Skeletal muscle satellite cell (primary cell): ENCODE measurements around the gene SOX18.

Experiments used
- H3K27me3 ChIP-seq: 2 replicates; pipeline ENCODE4 v1.7.0; 2013; ENCODE audit warnings: low read length; ENCODE audit not compliant: control insufficient read depth, insufficient read depth
- H3K36me3 ChIP-seq: 2 replicates; pipeline ENCODE4 v1.7.0; 2013; ENCODE audit warnings: mild to moderate bottlenecking, control low read depth, low read length; ENCODE audit not compliant: insufficient read depth
- H3K4me1 ChIP-seq: 2 replicates; pipeline ENCODE4 v1.7.0; 2013; ENCODE audit warnings: low read length; ENCODE audit not compliant: control insufficient read depth, insufficient read depth
- H3K4me2 ChIP-seq: 2 replicates; pipeline ENCODE4 v1.7.0; 2013; ENCODE audit warnings: mild to moderate bottlenecking, low read length
- H3K4me3 ChIP-seq: 2 replicates; pipeline ENCODE4 v1.7.0; 2013; ENCODE audit warnings: low read length
- H3K9ac ChIP-seq: 2 replicates; pipeline ENCODE4 v1.7.0; 2013; ENCODE audit warnings: mild to moderate bottlenecking, low read depth, low read length, moderate library complexity
- H3K9me3 ChIP-seq: replicated peaks from 2 replicates; pipeline ENCODE4 v1.7.0; 2013; ENCODE audit warnings: mild to moderate bottlenecking, control low read depth, low read length

The SOX18 gene

DNA sequence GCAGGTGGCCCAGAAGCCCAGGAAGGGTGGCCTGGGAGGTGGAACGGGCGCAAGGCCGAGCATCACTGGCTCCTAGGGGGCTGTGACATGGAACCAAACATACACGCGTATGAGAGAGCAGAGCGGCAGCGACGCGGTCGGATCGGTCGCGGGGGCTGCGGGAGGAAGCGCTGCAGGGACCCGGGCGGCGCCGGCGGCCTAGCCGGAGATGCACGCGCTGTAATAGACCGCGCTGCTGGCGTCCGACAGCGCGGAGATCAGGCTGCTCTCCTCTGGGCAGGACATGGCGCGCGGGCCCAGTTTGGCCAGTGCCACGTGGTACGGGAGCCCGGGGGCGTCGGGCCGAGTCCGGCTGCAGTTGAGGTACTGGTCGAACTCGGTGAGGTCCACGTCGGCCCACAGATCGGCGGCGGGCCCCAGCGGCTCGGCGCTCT lies 1.5 kb downstream of the SOX18 start:
- Histone ChIP-seq H3K36me3 (no peaks in the 10 kb centered on the region), H3K27me3 (peaks cover 56% of the 10 kb centered on the region), H3K4me1 (peaks cover 5% of the 10 kb centered on the region), H3K9ac (no peak overlapping the region), H3K4me2 (peak overlapping the region; percentile 15), H3K4me3 (no peak overlapping the region), H3K9me3 (no peaks in the 10 kb centered on the region)

DNA sequence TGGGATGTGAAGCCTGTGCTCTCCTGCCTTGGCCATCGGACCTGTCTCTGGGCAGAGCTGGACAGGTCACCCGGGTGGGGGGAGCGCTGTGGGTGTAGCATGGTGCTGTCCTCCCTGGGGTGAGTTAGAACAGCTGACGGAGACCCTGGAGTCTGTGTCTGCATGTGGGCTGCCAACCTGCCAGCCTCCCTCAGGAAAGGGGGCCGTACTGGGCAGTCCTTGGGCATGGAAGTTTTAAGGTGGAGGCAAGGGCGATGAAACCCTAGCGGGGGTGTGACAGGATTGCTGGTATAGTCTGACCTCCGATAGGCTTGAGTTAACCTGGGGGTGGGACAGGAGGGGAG lies 2.4 kb downstream of the SOX18 start:
- Histone ChIP-seq H3K4me1 (peaks cover 10% of the 10 kb centered on the region), H3K4me2 (no peak overlapping the region), H3K4me3 (no peak overlapping the region), H3K9ac (no peak overlapping the region), H3K27me3 (peaks cover 54% of the 10 kb centered on the region), H3K36me3 (no peaks in the 10 kb centered on the region), H3K9me3 (no peaks in the 10 kb centered on the region)

DNA sequence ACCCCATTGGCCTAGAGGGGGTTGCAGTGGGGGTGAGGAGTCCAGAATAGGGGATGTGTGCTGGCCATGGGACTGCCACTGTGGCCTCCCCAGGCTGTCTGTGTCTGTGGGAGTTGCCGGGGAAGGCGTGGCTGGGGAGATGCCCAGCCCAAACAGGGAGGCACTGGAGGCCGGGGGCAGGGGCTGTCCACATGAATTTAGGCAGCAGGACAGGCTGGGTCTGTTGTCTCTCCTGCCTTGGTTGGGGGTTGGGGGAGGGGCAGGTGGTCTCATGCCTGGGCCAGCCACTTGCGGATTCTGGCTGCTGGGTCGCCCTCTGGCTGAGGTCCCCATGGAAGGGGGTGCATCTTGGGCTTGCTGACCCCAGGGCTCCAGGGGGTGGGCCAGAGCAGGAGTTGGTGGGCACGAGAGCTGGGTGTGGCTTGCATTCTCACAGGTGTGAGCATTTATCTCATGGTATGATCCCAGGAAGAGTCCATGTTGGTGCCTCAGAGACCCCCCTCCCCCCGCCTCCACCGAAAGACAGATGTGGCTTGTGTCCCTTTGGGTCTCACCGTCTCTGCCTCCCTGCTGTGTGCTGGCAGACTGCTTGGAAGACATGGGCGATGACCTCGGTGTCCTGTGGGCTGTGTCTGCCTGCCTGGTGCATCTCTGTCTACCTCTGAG lies 4.0 kb downstream of the SOX18 start:
- H3K36me3 ChIP-seq: no peaks in the 10 kb centered on the region
- H3K27me3 ChIP-seq: peaks cover 59% of the 10 kb centered on the region
- no peaks in the 10 kb centered on the region for H3K9me3 ChIP-seq
- H3K9ac ChIP-seq: no peak overlapping the region
- H3K4me2 ChIP-seq: no peak overlapping the region
- H3K4me1 ChIP-seq: peaks cover 13% of the 10 kb centered on the region
- H3K4me3 ChIP-seq: no peak overlapping the region

DNA sequence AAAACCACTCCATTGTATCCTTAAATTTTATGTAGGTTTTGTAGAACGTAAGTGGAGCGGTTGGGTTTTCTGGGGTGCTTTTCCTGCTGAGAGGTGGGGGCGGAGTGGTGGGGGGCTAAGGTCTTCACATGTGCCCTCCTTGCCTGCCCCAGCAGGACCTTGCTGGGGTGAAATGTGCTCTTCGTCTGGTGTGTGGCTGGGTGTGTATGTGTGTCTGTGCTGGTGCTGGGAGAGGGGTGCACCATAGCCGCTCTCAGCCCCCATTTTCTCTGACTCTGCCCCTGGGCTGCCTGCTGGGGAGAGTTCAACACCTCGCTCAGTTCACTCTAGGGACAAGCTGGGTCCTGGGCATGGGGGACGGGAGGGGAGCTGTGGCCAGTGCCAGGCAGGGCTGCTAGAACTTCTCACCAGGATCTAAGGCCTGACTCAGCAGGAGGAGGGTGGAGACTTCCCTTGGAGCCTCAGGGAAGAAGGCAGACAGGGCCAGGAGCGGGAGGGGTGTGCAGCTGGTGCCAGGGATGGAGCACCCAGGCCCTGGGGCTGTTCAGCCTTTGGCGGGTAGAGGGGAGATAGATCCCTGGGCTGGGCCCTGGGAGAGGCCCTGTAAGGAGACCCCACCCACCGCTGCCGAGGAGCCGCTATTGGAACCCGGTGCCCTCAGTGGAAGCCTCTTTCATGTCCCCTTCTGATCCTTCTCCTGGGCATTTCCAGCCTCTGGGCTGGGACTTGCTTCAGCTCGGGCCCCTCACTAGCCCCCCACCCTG lies 4.8 kb downstream of the SOX18 start:
- Histone ChIP-seq H3K4me2 (no peak overlapping the region), H3K9me3 (no peaks in the 10 kb centered on the region), H3K4me3 (no peak overlapping the region), H3K9ac (no peak overlapping the region), H3K27me3 (peaks cover 59% of the 10 kb centered on the region), H3K36me3 (no peaks in the 10 kb centered on the region), H3K4me1 (peaks cover 13% of the 10 kb centered on the region)

DNA sequence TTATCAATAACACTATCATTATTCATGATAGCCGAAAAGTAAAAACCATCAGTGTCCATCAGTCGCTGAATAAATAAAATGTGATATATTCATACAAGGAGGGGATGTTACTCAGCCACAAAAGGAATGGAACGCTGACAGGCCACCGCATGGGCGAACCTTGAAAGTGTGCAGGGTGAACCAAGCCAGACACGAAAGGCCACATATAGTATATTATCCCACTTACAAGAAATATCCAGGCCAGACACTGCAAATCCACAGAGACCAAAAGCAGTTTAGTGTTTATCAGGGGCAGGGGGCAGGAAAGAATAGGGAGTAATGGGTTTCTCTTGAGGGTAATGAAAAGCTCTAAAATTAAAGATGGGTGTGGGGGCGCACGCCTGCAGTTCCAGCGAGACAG lies 5.7 kb downstream of the SOX18 start:
- no peak overlapping the region for H3K4me2 ChIP-seq
- H3K9me3 ChIP-seq: no peaks in the 10 kb centered on the region
- no peak overlapping the region for H3K9ac ChIP-seq
- no peak overlapping the region for H3K4me3 ChIP-seq
- peaks cover 17% of the 10 kb centered on the region for H3K4me1 ChIP-seq
- peaks cover 65% of the 10 kb centered on the region for H3K27me3 ChIP-seq
- H3K36me3 ChIP-seq: no peaks in the 10 kb centered on the region

DNA sequence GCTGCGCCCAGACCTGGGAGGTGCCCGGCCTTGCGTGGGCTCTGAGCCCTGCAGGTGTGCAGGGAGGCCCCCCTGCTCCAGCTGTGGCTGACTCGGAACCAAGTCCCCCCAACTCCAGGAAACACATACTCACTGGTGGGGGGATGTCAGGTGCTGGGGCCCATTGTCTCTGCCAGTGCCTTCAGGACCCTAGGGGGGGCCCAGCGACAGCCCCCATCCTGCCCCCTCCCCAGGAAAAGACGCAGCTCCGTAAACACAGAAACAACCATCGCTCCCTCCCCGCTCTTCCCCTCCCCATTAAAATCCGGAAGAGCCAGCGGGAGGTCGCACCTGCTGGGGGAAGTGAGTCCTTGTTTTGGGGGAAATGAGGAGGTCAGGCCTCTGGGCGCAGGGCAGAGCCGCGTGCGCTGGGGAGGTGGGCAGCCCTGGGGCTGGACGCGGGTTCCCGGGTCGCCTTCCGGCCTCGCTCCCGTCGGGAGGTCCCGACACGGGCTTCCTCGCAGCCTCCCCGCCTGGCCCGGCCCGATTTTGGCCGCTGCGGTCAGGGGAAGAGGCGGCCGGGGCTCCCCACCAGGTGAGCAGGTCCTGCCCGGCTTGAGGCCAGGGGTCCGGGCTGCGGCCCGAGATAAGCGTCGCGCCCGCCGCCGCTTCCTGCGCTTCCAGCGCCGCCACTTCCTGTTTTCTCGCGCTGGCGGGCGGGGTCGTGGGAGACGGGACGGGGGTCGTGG lies 7.2 kb downstream of the SOX18 start:
- H3K27me3 ChIP-seq: peaks cover 62% of the 10 kb centered on the region
- peak overlapping the region; percentile 53 for H3K4me3 ChIP-seq
- H3K9me3 ChIP-seq: no peaks in the 10 kb centered on the region
- H3K9ac ChIP-seq: no peak overlapping the region
- H3K4me1 ChIP-seq: peaks cover 19% of the 10 kb centered on the region
- peak overlapping the region; percentile 73 for H3K4me2 ChIP-seq
- no peaks in the 10 kb centered on the region for H3K36me3 ChIP-seq

DNA sequence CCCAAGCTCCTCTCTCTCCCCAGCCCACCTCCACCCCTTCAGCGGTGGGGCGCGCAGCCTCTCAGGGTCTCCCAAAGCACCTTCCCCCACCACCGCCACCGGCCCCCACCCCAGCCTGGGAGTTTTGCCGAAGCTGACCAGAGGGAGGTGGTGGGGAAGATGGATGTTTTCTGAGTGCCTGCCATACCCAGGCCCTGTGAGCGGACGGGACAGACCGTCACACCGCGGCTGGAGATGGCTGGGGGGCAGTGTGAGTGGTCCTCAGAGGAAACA lies 7.7 kb downstream of the SOX18 start:
- no peaks in the 10 kb centered on the region for H3K9me3 ChIP-seq
- H3K36me3 ChIP-seq: no peaks in the 10 kb centered on the region
- H3K27me3 ChIP-seq: peaks cover 62% of the 10 kb centered on the region
- no peak overlapping the region for H3K9ac ChIP-seq
- no peak overlapping the region for H3K4me3 ChIP-seq
- H3K4me1 ChIP-seq: peaks cover 19% of the 10 kb centered on the region
- H3K4me2 ChIP-seq: peak overlapping the region; percentile 73

DNA sequence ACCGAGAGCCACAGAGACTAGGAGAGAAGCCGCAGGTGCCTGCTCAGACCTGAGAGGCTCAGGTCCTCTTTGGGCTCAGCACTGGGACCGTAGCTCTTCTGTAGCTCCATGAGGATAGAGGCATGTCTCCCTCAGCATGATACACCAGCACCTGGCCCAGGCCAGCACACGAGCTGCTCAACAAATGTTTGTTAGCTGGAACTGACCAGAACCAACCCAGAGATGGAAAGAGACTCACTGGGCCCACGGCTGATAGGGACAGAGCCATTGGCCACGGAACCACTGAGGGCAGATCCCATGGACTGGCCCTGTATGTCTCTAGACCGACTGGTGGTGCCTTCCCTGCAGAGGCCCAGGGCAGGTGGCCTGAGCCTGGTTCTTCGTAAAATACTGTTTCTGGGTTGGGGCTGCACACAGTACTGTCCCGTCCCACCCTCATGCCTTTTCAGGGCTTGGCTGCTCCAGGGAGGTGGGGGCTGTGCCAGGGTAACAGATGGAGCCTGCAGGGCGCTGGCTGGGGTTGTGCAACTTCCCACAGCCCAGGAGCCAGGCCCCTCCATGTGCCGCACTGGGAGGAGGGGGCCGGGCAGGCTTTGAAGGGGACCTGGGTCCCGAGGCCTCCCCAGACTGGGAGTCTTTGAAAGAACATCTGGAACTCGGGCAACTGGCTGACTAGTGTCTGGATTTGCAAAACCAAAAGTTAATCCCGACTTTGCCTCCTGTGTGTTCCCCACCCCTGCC lies 8.2 kb downstream of the SOX18 start:
- Histone ChIP-seq H3K4me2 (no peak overlapping the region), H3K9ac (no peak overlapping the region), H3K36me3 (no peaks in the 10 kb centered on the region), H3K4me3 (no peak overlapping the region), H3K4me1 (peaks cover 19% of the 10 kb centered on the region), H3K27me3 (peaks cover 62% of the 10 kb centered on the region), H3K9me3 (no peaks in the 10 kb centered on the region)

DNA sequence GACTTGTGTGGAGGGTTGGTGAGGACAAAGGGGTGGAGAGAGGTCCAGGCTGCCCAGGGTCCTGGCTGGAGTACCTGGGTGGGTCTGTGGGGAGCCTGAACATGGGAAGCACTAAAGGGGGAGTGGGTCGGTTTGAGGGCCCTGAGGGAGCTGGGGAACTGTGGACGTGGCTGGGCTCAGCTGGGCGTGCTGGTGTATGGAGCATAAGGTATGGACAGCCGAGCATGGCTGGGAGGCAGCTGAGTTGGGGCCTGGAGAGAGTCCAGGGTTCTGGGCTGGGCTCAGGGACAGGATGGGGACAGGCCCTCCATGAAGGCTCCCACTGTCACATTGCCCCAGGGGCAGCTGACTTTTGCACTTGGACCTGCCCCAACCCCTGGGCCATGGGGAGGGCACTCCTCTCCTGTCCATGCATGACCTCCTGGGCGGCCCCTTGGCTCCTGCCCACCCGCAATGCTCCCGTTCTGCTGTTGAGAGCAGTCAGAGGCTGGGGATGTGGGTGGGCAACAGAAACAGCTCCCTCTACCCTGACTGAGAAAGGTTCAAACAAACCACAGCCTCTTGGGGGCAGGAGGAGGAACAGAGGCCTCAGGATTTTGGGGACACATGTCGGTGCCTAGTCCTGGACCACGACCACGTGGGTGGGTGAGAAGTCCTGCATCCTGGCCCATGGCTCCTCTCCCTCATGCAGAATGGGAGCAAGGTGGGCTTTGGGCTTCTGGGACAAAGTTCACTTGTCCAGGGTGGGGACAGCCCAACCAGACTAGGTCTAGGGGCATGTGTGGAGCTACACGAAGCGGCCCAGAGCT lies 9.0 kb downstream of the SOX18 start:
- peaks cover 19% of the 10 kb centered on the region for H3K4me1 ChIP-seq
- no peaks in the 10 kb centered on the region for H3K9me3 ChIP-seq
- no peaks in the 10 kb centered on the region for H3K36me3 ChIP-seq
- no peak overlapping the region for H3K4me3 ChIP-seq
- peaks cover 57% of the 10 kb centered on the region for H3K27me3 ChIP-seq
- H3K9ac ChIP-seq: no peak overlapping the region
- H3K4me2 ChIP-seq: no peak overlapping the region

DNA sequence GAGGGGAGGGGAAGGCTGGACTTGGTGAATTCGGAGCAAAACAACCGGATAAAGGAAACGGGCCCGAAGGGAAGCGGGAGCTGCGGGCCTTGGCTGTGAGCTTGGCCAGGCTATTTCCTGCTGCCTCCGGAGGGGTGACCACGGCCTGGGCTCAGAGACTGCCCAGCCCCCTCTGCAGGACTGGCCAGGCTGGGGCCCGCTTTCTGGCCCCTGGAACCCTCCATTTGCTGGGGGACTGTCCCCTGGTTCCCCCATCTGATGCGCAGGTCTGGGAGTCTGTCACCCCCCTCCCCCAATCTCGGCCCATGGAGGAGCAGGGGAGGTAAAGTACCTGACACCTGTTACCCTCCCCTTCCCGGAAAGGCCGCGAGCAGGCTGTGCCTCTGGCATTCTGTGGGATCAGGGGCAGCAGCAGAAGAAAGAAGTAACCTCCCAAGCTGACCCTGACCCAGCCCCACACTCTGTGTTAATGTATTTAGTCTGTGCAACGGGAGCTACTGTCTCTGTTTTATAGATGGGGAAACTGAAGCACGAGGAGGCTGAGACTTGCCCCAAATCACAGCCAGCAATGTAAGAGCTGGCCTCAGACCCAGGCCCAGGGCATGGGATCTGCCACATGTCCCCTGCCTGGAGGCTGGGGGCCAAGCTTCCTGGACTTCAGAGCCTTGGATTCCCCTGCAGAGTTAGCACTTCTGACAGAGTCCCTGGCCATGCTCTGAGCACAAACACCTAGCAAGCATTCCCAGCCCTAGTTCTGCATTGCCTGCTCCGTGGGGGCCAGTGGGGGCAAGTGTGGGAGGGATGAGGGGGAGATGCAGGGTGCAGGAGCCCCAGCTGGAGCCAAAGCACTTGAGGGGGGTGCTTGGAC lies 9.9 kb downstream of the SOX18 start:
- H3K27me3 ChIP-seq: peaks cover 53% of the 10 kb centered on the region
- H3K9ac ChIP-seq: no peak overlapping the region
- H3K9me3 ChIP-seq: no peaks in the 10 kb centered on the region
- H3K4me3 ChIP-seq: peak overlapping the region; percentile 58
- peaks cover 1% of the 10 kb centered on the region for H3K36me3 ChIP-seq
- H3K4me1 ChIP-seq: peaks cover 14% of the 10 kb centered on the region
- H3K4me2 ChIP-seq: peak overlapping the region; percentile 79
